HG03558 (cell line): ENCODE results near the gene FHOD3.
"Not testable (repeated sequence)": the region's sequence is repeated elsewhere in the genome, so short reads cannot be mapped to it uniquely, and the experiment has no call there.

Experiments
- ATAC-seq: cut with Tn5 transposase; IDR thresholded peaks from one replicate; pipeline ENCODE4 v1.9.1; 2021; ENCODE audit warnings: moderate number of reproducible peaks; ENCODE audit not compliant: unreplicated experiment; ENCODE audit errors: extremely low read depth

FHOD3 gene

GRCh38 chr18:36532394-36532793, 234.9 kb downstream of the FHOD3 start:
- no peak for ATAC-seq

GRCh38 chr18:36532815-36533214, 235.3 kb downstream of the FHOD3 start:
- no peak for ATAC-seq

GRCh38 chr18:36533446-36534153, 236.1 kb downstream of the FHOD3 start:
- ATAC-seq: no peak

- no peak for ATAC-seq
These were observed 236.7 kb downstream of the FHOD3 start for GRCh38 chr18:36534154-36534688.

GRCh38 chr18:36535202-36535935, 237.9 kb downstream of the FHOD3 start:
- no peak for ATAC-seq

- ATAC-seq: no peak
These were observed 238.9 kb downstream of the FHOD3 start for GRCh38 chr18:36536426-36536825.

GRCh38 chr18:36537289-36537688, 239.8 kb downstream of the FHOD3 start:
- ATAC-seq: no peak

- no peak for ATAC-seq
These were observed 242.2 kb downstream of the FHOD3 start for GRCh38 chr18:36539674-36540231.

GRCh38 chr18:36543030-36543429, 245.5 kb downstream of the FHOD3 start:
- ATAC-seq: no peak

GRCh38 chr18:36543991-36544725, 246.6 kb downstream of the FHOD3 start:
- no peak for ATAC-seq

- no peak for ATAC-seq
These were observed 248.4 kb downstream of the FHOD3 start for GRCh38 chr18:36545821-36546427.

GRCh38 chr18:36546876-36547275, 249.4 kb downstream of the FHOD3 start:
- ATAC-seq: no peak

GRCh38 chr18:36547544-36547943, 250.0 kb downstream of the FHOD3 start:
- no peak for ATAC-seq

- ATAC-seq: not testable (repeated sequence)
These were observed 253.8 kb downstream of the FHOD3 start for GRCh38 chr18:36551274-36551673.

- ATAC-seq: no peak
These were observed 260.7 kb downstream of the FHOD3 start for GRCh38 chr18:36558234-36558633.

- no peak for ATAC-seq
These were observed 261.8 kb downstream of the FHOD3 start for GRCh38 chr18:36559149-36559857.

GRCh38 chr18:36560187-36560586, 262.7 kb downstream of the FHOD3 start:
- ATAC-seq: no peak

GRCh38 chr18:36561046-36561445, 263.5 kb downstream of the FHOD3 start:
- no peak for ATAC-seq

- no peak for ATAC-seq
These were observed 267.3 kb downstream of the FHOD3 start for GRCh38 chr18:36564841-36565240.

- no peak for ATAC-seq
These were observed 270.3 kb downstream of the FHOD3 start for GRCh38 chr18:36567800-36568199.
